SH-SY5Y (cell line): ENCODE measurements around the gene BORCS8.

Experiments used
- GATA2 ChIP-seq: IDR thresholded peaks from 2 replicates; pipeline ENCODE4 v1.6.1; 2011; ENCODE audit warnings: mild to moderate bottlenecking, low read depth, low read length
- GATA3 ChIP-seq: IDR thresholded peaks from 2 replicates; pipeline ENCODE4 v1.6.1; 2011; ENCODE audit warnings: low read depth, mild to moderate bottlenecking, low read length, moderate library complexity

- TF ChIP-seq GATA2: no peak
- no peak for TF ChIP-seq GATA3
Measured at GRCh38 chr19:19157808-19158207, 34.1 kb downstream of the BORCS8 start.
